Ascending aorta (tissue), 2 donors: ENCODE results near the gene DHX8. TPM values are rescaled to one million over a fixed set of nuclear protein-coding genes. Genes with fewer than 3 reads are reported as not detected.
A peak's percentile ranks its signal among the peaks of the same experiment; 100 is the strongest.

Experiments used
- DNase-seq, 2 donors: peaks; one replicate each; pipeline ENCODE4 v3.0.0-alpha.2; 2019; ENCODE audit warnings: low spot score in 2 of 2
- H3K27ac ChIP-seq, 2 donors: fragments of 200-600 bp; sonication (generic); one replicate each; pipeline ENCODE4 v1.5.1; 2016 to 2017; ENCODE audit warnings: mild to moderate bottlenecking in 1 of 2
- H3K27me3 ChIP-seq: fragments of 200-600 bp; sonication (generic); one replicate; pipeline ENCODE4 v1.5.1; 2017
- H3K36me3 ChIP-seq, 2 donors: fragments of 200-600 bp; sonication (generic); one replicate each; pipeline ENCODE4 v1.5.1; 2016
- H3K4me1 ChIP-seq, 2 donors: fragments of 200-600 bp; sonication (generic); one replicate each; pipeline ENCODE4 v1.5.1; 2016 to 2017; ENCODE audit warnings: mild to moderate bottlenecking in 1 of 2
- H3K4me3 ChIP-seq, 2 donors: fragments of 200-600 bp; sonication (generic); one replicate each; pipeline ENCODE4 v1.5.1; 2016 to 2017; ENCODE audit warnings: mild to moderate bottlenecking in 1 of 2
- H3K9me3 ChIP-seq, 2 donors: fragments of 200-600 bp; sonication (generic); one replicate each; pipeline ENCODE4 v1.5.1; 2016
- CTCF ChIP-seq, 3 experiments: fragments of 200-600 bp in 2 of 3; fragments of 450-650 bp in 1 of 3; sonication (generic) in 2 of 3; IDR thresholded peaks; one replicate each; pipeline ENCODE4 v1.5.1; 2016 to 2019; ENCODE audit warnings: antibody characterized with exemption in 3 of 3, mild to moderate bottlenecking in 1 of 3, moderate library complexity in 1 of 3
- intact Hi-C: fragments of 100-400 bp; cut with DNase I; formaldehyde crosslinking; loops from one replicate; pipeline ENCODE4 v1.15.1; 2023
- total RNA-seq: library from RNA; depleted of rRNA; stranded (reverse); fragments of >200 nt; gene quantifications from one replicate; pipeline ENCODE4 v1.1.0, GENCODE V29; 2016

DHX8 gene
- total RNA-seq, result 50.0 TPM

- intact Hi-C loops, result loop anchor here (1.0 to 10.0 kb wide), 7 partner anchors 86 to 531 kb away; partner anchors contain the start of genes ARL4D, RND2, TMEM101 and TMEM106A
- no peaks in the 10 kb centered on the region for H3K27me3 ChIP-seq
- peaks cover 3 to 24% of the 10 kb centered on the region in 2 donors for H3K4me1 ChIP-seq
- DNase-seq, result peak; percentile 87 to 98
- peak within 1 kb of the TSS; percentile 71 to 80 for H3K27ac ChIP-seq
- H3K36me3 ChIP-seq, result no peaks in the 10 kb centered on the region
- H3K9me3 ChIP-seq, result no peaks in the 10 kb centered on the region
- peak; percentile 100 for TF ChIP-seq CTCF (IDR thresholded peaks at IDR 0.05)
- peak within 1 kb of the TSS; percentile 71 to 83 for H3K4me3 ChIP-seq
Observed at GRCh38 chr17:43483674-43484551, at the start of gene DHX8. Gene DHX8, plus strand, starts transcription at chr17:43483975. Its CDS starts 63 bp downstream, at chr17:43484038.

GRCh38 chr17:43434902-43435319 lies 48.9 kb upstream of the DHX8 start:
- Histone ChIP-seq H3K9me3 (no peaks in the 10 kb centered on the region), H3K4me3 (no peak overlapping the region), H3K36me3 (no peaks in the 10 kb centered on the region), H3K27ac (no peak overlapping the region), H3K4me1 (peaks cover 0 to 2% of the 10 kb centered on the region in 2 donors), H3K27me3 (no peaks in the 10 kb centered on the region)
- DNase-seq, result no peak
- intact Hi-C loops, result no loop called here
- no peak for TF ChIP-seq CTCF (IDR thresholded peaks at IDR 0.05)

GRCh38 chr17:43437756-43438155 lies 46.0 kb upstream of the DHX8 start:
- DNase-seq, result no peak
- no peak for TF ChIP-seq CTCF (IDR thresholded peaks at IDR 0.05)
- Histone ChIP-seq H3K27me3 (no peaks in the 10 kb centered on the region), H3K27ac (no peak overlapping the region), H3K36me3 (no peaks in the 10 kb centered on the region), H3K9me3 (no peaks in the 10 kb centered on the region), H3K4me3 (no peak overlapping the region), H3K4me1 (no peaks in the 10 kb centered on the region)
- intact Hi-C loops, result no loop called here

- no peak for TF ChIP-seq CTCF (IDR thresholded peaks at IDR 0.05)
Observed at GRCh38 chr17:43438626-43439025, 45.1 kb upstream of the DHX8 start.

GRCh38 chr17:43439041-43439440 lies 44.7 kb upstream of the DHX8 start:
- H3K36me3 ChIP-seq, result no peaks in the 10 kb centered on the region
- no peak for TF ChIP-seq CTCF (IDR thresholded peaks at IDR 0.05)
- no peaks in the 10 kb centered on the region for H3K4me1 ChIP-seq
- no peak for DNase-seq
- no peaks in the 10 kb centered on the region for H3K27me3 ChIP-seq
- no peak overlapping the region for H3K4me3 ChIP-seq
- no peak overlapping the region for H3K27ac ChIP-seq
- H3K9me3 ChIP-seq, result no peaks in the 10 kb centered on the region
- intact Hi-C loops, result no loop called here

More at GRCh38 chr17:43438626-43439025, 45.1 kb upstream of the DHX8 start:
- no peaks in the 10 kb centered on the region for H3K4me1 ChIP-seq
- H3K27me3 ChIP-seq, result no peaks in the 10 kb centered on the region
- no peak for DNase-seq
- H3K36me3 ChIP-seq, result no peaks in the 10 kb centered on the region
- H3K9me3 ChIP-seq, result no peaks in the 10 kb centered on the region
- H3K27ac ChIP-seq, result no peak overlapping the region
- no peak overlapping the region for H3K4me3 ChIP-seq
- intact Hi-C loops, result no loop called here
